ENCODE measurements around the gene SLC1A7.

The SLC1A7 gene

DNA sequence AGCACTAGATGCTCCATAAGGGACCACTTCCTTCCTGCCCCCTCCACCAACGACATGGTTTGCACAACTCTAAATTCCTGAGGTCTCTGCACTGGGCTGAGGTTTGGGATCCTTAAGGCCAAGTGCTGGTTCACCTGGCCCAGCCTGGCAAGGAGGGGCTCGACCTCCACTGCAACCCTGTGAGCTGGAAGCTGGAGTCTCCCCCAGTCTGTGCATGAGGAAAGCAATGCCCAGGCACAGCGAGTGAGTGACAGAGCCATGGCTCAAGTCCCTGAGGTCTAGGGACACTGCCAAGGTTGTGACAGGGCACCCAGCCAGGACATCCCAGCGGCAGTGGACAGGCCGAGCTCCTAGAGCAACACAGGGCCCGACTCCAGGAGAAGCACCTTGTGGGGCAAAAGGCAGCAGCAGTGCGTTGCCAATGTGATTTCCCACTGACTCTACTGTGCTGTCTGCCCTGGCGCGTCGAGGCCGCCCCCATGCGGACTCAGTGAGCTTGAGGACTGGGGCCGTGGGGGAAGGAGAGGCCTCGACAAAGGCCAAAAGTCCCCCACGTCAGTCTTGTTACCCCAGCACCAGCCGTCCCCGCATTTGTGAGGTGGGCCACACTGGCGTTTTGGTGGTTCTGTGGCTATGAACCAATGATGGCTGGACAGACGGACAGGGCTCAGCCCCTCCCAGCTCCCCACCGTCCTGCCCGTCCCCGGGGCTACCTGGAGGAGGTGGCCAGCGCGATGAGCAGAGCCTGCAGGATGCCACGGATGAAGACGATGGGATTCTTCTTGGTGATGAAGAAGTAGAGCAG lies 50.4 kb downstream of the SLC1A7 start:
- Mint-ChIP-seq H3K4me1 (ENCODE audit: low read depth) (no peaks in the 10 kb centered on the region), H3K9me3 (no peaks in the 10 kb centered on the region), H3K27me3 (no peaks in the 10 kb centered on the region), H3K36me3 (ENCODE audit: low read depth) (no peaks in the 10 kb centered on the region), H3K4me3 (no peak overlapping the region), H3K27ac (no peak overlapping the region)
- intact Hi-C loops (cut with micrococcal nuclease), result no loop called here

DNA sequence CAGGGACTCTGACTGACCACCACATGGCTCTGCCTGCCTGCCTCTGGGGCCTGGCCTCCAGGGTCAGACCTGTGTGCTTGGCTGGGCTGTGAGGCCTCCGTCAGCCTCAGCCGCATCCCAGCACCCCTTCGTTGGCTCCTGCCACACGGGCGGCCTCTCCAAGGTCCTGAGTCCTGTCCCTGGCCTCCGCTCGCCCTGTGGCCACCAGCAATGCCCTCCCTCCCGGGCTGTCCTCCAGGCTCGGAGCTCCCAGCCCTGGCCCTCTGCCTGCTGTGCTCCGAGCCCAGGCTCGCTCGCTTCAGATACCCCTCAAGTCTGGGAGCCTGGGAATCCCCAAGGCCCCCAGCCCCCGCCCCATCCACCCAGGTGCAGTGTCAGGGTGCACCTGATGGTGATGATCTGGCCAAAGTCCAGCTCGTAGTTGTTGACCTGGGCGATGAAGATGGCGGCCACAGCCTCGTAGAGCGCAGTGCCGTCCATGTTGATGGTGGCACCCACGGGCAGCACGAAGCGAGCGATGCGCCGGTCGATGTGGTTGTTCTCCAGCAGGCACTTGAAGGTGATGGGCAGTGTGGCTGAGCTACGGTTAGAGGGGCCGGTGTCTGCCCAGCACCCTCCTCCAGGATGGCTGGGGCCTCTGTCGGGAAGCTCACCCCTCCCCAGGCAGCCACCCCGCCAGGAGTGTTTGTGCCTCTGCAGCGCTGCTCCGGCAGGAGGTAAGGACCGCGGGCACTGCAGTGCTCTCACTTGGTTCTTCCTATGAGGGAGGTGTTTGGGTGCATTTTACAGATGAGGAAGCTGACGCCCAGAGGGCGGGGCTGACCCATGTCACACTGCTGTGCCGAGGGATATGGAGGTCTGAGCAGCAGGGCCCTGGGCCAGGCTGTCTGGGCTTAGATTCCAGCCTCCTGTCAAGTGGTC lies 52.0 kb downstream of the SLC1A7 start:
- no peak overlapping the region for H3K27ac Mint-ChIP-seq
- no peak overlapping the region for H3K4me3 Mint-ChIP-seq
- intact Hi-C loops (cut with micrococcal nuclease), result no loop called here

DNA sequence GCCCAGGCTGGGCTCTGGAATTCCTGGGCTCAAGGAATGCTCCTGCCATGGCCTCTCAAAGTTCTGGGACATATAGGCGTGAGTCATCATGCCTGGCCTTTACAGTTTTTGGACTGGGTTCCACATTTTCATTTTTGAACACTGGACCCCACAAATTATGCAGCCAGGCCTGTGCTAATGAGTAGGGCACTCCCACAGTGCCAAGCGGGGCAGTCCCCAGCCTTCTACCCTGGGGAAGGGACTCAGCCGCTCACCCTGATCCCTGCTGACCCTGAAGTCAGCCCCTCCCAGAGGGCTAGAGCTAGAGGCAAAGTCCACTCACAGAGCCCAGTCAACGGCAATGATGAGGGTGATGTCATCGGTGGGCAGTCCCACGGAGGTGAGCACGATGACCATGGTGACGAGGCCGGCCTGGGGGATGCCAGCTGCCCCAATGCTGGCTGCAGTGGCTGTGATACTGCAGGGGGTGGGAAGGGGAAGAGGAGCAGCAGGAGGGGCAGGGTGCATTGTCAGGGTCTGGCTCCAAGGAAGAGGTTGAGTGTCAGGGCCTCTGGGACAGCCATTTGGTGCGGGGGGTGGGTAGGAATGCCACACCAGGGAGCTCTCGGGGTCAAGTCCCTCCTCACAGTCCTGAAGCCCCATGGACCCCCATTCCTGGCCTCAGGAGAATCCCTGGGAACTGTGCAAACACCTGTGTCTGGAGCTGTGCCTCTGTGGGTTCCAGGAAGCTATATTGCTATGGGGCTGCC lies 52.8 kb downstream of the SLC1A7 start:
- no peaks in the 10 kb centered on the region for H3K36me3 Mint-ChIP-seq (ENCODE audit: low read depth)
- intact Hi-C loops (cut with micrococcal nuclease), result no loop called here
- H3K27ac Mint-ChIP-seq, result no peak overlapping the region
- no peaks in the 10 kb centered on the region for H3K4me1 Mint-ChIP-seq (ENCODE audit: low read depth)
- H3K27me3 Mint-ChIP-seq, result no peaks in the 10 kb centered on the region
- no peaks in the 10 kb centered on the region for H3K9me3 Mint-ChIP-seq
- no peak overlapping the region for H3K4me3 Mint-ChIP-seq

More for the DNA sequence above, 52.0 kb downstream of the SLC1A7 start:
- Mint-ChIP-seq H3K4me1 (ENCODE audit: low read depth) (no peaks in the 10 kb centered on the region), H3K9me3 (no peaks in the 10 kb centered on the region), H3K36me3 (ENCODE audit: low read depth) (no peaks in the 10 kb centered on the region), H3K27me3 (no peaks in the 10 kb centered on the region)

DNA sequence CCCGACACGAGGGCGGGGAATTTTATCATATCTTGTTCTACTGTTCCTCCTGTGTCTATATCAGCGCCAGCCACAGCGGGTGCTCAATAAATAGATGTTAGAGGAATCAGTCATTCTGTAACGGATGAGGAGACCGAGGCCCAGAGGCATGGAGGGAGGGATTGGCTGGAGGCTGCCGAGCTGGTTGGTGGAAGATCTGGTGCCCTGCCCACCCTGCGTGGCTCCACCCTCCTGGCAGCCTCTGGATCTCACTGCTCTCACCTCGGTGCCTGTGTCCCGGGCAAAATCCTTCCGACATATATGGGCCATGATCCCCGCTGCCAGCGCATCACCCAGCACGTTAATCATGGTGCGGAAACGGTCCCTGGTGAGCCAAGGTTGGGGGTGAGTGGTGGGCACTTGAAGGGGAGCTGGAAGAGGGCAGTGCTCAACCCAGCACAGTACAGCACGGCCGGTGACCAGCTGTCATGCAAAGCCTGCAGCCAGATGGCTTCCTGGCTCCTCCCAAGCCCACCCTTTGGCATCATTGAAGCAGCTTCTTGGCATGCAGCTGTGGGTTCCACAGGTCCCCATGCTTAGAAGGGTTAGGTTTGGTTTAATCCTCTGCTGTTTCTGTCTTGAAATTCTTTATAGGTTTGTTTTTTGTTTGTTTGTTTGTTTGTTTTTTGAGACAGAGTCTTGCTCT lies 53.7 kb downstream of the SLC1A7 start:
- intact Hi-C loops (cut with micrococcal nuclease), result no loop called here
- no peak overlapping the region for H3K4me3 Mint-ChIP-seq
- no peak overlapping the region for H3K27ac Mint-ChIP-seq
- H3K27me3 Mint-ChIP-seq, result no peaks in the 10 kb centered on the region
- H3K4me1 Mint-ChIP-seq (ENCODE audit: low read depth), result no peaks in the 10 kb centered on the region
- H3K36me3 Mint-ChIP-seq (ENCODE audit: low read depth), result no peaks in the 10 kb centered on the region
- no peaks in the 10 kb centered on the region for H3K9me3 Mint-ChIP-seq

DNA sequence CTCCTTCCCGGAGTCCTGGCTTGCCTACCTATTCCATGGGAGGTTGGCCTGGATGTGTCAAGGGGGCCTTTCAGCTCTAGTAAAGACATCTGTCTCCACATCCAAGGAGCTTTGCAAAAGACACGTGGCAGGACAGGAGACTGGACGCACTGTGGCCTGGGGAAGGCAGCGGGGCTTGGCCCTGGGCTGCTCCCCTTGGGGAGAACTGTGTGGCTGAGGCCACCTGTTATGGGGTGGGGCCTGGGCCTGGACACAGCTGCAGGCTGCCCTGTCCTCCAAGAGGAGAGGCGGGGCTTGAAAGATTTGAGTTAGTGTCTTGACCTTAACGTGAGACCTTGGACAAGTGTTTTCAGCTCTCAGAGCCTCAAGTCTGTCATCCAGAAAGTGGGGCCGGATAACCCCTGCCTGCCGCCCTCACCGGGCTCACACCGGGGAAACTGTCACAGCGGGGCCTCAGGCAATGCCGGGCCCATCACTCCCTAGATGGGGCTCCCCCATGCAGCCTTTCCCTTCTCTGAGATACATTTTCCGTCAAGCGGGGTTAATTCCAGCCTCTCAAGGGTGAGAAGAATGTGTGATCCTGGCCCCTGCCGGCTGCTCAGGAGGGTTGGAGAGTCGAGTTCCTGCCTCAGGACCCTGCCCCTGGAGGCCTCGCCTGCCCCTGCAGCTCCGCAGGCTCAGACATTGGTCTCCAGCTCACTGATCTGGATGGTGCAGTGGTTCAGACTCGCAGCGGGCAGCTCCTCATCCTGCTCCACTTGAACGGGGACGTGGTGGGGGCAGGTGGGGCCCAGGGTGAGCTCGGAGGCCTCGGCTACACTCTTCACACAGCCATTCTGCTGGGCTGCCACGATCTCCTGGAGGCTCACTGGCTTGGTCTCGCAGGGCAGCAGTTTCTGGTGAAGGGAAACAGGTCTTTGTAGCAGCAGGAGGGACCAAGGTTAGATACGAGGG lies 54.8 kb downstream of the SLC1A7 start:
- no peak overlapping the region for H3K27ac Mint-ChIP-seq
- intact Hi-C loops (cut with micrococcal nuclease), result no loop called here

DNA sequence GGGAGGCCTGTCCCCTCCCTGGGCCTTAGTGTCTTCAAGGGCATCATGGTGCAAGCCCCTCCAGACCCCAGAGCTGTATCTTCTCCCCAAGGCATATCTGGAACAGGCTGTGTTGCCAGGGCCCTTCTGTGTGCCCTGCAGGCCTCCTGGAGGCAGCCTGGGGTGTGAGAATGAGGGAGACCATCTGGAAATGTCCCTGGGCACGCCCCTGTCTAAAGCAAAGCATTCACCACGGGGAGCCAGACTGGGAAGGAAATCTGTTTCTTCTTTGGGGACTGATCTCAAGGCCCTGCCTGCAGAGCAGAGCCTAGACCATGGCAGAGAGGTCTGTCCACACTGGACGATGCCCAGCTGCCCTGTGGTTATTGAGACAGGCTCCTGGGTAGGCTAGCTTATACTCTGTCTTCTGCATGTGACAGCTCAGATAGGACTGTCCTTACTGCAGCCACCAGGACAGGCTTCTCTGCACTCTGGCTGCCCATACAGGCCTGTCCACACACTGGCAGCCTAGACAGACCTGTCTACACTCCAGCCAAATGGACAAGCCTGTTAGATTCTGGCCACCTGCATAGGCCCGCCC lies 55.9 kb downstream of the SLC1A7 start:
- Mint-ChIP-seq H3K4me1 (ENCODE audit: low read depth) (no peaks in the 10 kb centered on the region), H3K4me3 (no peak overlapping the region), H3K9me3 (no peaks in the 10 kb centered on the region), H3K27ac (no peak overlapping the region), H3K27me3 (peaks cover 2% of the 10 kb centered on the region), H3K36me3 (ENCODE audit: low read depth) (no peaks in the 10 kb centered on the region)
- intact Hi-C loops (cut with micrococcal nuclease), result no loop called here

More for the DNA sequence above, 54.8 kb downstream of the SLC1A7 start:
- H3K4me3 Mint-ChIP-seq, result no peak overlapping the region
- no peaks in the 10 kb centered on the region for H3K9me3 Mint-ChIP-seq
- no peaks in the 10 kb centered on the region for H3K4me1 Mint-ChIP-seq (ENCODE audit: low read depth)
- no peaks in the 10 kb centered on the region for H3K36me3 Mint-ChIP-seq (ENCODE audit: low read depth)
- peaks cover 2% of the 10 kb centered on the region for H3K27me3 Mint-ChIP-seq

DNA sequence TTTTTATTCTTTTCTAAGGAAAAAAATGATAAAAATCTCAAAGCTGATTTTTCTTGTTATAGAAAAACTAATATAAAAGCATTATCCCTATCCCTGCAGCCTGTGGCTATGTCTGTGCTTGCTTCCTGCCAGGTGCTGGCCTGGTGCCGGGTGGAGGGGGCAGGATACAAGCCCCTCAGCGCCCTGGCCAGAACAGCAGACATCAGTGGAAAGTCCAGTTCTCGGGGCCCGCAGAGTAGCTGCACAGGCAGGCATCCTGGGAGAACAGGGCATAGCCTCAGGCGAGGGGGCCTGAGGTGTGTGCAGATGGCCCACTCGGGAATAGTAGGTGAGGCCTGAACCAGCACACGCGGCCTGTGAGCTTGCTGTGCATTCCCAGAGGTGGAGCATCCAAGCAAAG lies 57.0 kb downstream of the SLC1A7 start:
- intact Hi-C loops (cut with micrococcal nuclease), result no loop called here
- H3K36me3 Mint-ChIP-seq (ENCODE audit: low read depth), result no peaks in the 10 kb centered on the region
- H3K27ac Mint-ChIP-seq, result no peak overlapping the region
- no peaks in the 10 kb centered on the region for H3K9me3 Mint-ChIP-seq
- H3K4me3 Mint-ChIP-seq, result no peak overlapping the region
- no peaks in the 10 kb centered on the region for H3K4me1 Mint-ChIP-seq (ENCODE audit: low read depth)
- H3K27me3 Mint-ChIP-seq, result peaks cover 2% of the 10 kb centered on the region

DNA sequence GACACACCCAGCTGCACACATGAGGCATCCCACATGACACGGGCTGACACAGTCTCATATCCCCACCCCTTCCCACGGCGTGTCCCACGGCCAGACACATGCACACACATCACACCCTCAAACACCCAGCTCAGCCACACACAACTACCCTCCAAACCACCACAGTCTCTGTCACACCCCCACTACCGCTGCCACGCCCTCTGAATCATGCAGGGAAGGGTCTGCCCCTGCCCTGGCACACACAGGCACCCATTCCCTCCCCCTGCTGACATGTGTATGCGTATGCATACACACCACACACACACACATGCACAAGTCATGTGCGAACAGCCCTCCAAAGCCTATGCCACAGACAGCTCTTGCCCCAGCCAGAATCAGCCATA lies 57.9 kb downstream of the SLC1A7 start:
- Mint-ChIP-seq H3K9me3 (no peaks in the 10 kb centered on the region), H3K27me3 (peaks cover 2% of the 10 kb centered on the region), H3K36me3 (ENCODE audit: low read depth) (no peaks in the 10 kb centered on the region), H3K4me1 (ENCODE audit: low read depth) (no peaks in the 10 kb centered on the region), H3K27ac (no peak overlapping the region), H3K4me3 (no peak overlapping the region)
- intact Hi-C loops (cut with micrococcal nuclease), result no loop called here

DNA sequence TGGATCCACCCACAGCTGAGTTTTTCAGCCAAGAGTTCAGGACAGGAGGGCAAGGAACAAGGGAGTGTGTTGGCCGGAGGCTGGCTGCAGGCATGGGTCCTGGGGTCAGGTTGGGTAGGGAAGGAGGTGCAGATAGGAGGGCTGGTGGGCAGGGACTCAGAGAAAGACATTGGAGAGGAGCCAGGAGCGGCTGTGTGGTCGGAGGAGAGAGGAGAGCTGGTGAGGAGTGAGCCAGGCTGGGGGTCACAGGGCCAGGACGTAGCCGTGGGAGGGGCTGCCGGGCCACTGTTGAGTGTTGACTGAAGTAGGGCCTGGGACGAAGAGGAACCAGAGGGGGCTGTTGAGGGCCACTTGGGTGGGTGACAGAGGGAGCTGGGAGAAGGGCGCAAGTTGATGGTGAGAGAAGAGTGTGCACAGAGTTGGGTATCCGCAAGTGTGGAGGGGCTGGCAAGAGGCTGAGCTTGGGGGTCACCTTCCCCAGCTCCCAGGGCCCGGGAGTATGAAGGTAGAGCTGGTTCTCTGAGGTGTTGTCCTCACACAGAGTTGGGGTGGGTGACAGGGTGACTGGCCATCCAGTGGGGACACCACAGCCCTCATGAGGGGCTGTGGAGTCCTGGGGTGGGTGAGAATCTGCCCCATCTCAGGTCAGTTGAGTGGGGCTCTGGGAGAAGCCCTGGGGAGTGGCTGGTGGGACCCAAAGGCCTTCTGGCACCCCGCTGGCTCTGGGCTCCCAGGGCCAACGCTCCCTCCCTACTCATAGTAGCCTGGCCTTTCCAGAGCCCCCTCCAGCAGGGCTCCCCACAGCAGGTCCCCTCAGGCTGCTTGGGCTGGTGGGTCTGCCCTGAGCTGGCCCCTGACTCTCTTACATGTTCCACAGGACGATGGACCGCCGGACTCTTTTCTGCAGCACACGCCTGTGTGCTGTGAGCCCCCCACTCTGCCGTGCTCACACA lies 58.5 kb downstream of the SLC1A7 start:
- no peaks in the 10 kb centered on the region for H3K9me3 Mint-ChIP-seq
- intact Hi-C loops (cut with micrococcal nuclease), result no loop called here
- no peaks in the 10 kb centered on the region for H3K4me1 Mint-ChIP-seq (ENCODE audit: low read depth)
- no peak overlapping the region for H3K27ac Mint-ChIP-seq
- no peak overlapping the region for H3K4me3 Mint-ChIP-seq
- no peaks in the 10 kb centered on the region for H3K36me3 Mint-ChIP-seq (ENCODE audit: low read depth)
- H3K27me3 Mint-ChIP-seq, result peaks cover 2% of the 10 kb centered on the region

DNA sequence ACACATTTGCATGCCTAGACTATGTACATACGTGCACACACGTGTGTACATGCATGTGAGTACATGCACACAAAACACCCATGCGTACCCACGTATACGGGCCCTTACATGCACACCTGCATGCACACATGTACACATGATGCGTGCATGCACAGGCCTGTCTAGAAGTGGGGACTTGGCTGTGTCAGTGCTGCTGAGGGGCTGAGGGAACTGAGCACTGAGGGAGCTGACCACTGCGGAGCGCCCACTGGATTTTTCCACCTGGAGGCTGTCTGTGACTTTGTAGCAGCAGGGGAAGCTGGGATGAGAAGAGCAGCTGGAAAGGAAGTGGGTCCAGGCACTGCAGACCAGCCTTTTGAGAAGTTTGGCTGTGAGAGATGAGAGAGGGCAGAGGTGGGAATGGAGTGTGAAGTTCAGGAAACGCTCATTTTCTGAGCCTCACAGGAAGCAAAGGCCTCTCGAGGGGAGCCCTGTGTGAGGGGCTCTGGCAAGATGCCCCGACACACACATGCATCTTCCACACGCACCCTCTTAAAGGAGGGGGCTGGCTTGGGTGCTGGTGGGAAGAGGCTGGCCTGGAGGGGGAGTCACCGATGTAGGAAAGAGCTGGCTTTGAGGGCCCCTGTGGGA lies 59.5 kb downstream of the SLC1A7 start:
- no peaks in the 10 kb centered on the region for H3K4me1 Mint-ChIP-seq (ENCODE audit: low read depth)
- H3K9me3 Mint-ChIP-seq, result no peaks in the 10 kb centered on the region
- intact Hi-C loops (cut with micrococcal nuclease), result no loop called here
- no peaks in the 10 kb centered on the region for H3K36me3 Mint-ChIP-seq (ENCODE audit: low read depth)
- H3K27me3 Mint-ChIP-seq, result peaks cover 2% of the 10 kb centered on the region
- no peak overlapping the region for H3K27ac Mint-ChIP-seq
- H3K4me3 Mint-ChIP-seq, result no peak overlapping the region

DNA sequence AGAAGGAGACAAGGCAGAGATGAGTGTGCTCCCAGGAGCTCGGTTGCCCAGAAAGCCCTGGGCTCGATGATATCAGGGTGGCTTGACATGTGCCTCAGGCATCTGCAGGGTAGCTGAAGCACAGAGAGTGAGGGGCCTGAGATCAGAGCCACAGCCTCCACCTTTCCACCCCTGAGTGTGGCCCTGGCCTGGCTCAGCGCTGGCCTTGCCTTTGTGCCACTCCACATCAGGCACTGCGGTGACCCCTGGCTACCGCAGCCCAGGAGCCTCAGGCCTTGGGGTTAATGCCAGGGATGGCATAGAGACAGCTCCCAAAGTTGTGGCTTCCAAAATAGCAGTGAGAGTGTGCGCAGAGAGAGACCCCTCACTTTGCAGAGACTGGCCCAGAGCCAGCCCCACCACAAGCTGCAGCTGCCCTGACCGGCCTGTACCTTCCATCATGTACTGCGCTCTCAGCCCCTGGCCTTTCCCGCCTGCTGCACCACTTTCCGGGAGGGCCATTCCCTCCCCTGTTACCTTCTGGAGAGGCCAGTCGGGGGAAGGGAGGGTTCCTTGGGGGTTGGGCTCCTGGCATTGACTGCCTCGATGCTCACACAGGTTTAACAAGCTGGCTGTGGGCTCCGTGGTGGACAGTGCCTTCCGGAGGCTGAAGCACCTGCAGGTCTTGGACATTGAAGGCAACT lies 60.9 kb downstream of the SLC1A7 start:
- no peak overlapping the region for H3K27ac Mint-ChIP-seq
- H3K4me3 Mint-ChIP-seq, result no peak overlapping the region
- no peaks in the 10 kb centered on the region for H3K4me1 Mint-ChIP-seq (ENCODE audit: low read depth)
- intact Hi-C loops (cut with micrococcal nuclease), result no loop called here
- H3K27me3 Mint-ChIP-seq, result peaks cover 2% of the 10 kb centered on the region
- H3K36me3 Mint-ChIP-seq (ENCODE audit: low read depth), result no peaks in the 10 kb centered on the region
- no peaks in the 10 kb centered on the region for H3K9me3 Mint-ChIP-seq

All from dendritic cell treated with granulocyte-macrophage colony-stimulating factor and Interleukin-4, amounts not matched to agents 40 ng/mL and 50 ng/mL, for 4 days (primary cell).